ENCODE data around the gene CCSAP. TPM values are rescaled to one million over a fixed set of nuclear protein-coding genes. Genes with fewer than 3 reads are reported as not detected.

The CCSAP gene
- total RNA-seq, 2 donors from 2014 or later: 2.1 to 2.7 TPM

DNA sequence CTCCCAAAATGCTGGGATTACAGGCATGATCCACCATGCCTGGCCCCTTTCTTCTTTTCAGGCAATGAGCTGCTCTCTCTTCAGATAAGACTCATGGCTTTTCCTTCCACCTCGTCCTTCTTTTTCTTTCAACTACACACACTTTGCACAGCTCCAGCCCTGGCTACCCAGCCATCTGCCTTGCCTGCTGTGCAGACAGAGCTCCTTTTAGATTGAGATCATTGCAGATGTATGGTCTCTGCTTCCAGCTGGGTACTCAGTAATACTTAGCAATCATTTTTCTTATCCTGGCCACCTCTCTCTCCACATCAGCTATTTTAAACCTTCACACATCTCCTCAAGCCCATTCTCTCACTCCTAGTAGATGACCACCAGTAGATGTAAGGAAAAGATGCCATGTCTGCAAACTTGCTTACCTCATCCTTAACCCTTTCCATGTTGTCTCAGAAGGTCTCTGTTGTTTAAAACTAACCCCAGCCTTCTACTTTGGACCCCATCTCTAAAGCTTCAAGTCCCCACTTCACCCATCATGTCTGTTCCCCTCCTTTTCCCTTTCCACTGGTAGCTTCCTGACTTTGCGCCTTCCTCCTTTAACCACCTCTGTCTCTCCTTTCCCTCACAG lies 64.6 kb downstream of the CCSAP start:
- ATAC-seq (no peak), DNase-seq (no peak)
- intact Hi-C loops (cut with DNase I, micrococcal nuclease): no loop called here

DNA sequence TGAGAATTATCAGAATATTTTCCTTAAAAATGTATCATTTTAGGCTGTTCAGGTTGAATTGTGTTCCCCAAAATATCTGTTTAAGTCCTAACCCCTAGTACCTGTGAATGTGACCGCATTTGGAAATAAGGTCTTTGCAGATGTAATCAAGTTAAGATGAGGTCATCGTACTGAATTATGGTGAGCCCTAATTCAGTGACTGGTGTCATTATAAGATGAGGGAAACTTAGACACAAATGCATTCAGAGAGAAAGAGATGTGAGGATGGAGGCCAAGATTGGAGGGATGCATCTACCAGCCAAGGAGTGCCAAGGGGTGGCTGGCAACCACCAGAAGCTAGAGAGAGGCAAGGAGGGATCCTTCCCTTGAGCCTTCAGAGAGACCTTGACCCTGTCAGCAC lies 67.8 kb downstream of the CCSAP start:
- no peak for DNase-seq
- intact Hi-C loops (cut with DNase I, micrococcal nuclease): no loop called here
- no peak for ATAC-seq

DNA sequence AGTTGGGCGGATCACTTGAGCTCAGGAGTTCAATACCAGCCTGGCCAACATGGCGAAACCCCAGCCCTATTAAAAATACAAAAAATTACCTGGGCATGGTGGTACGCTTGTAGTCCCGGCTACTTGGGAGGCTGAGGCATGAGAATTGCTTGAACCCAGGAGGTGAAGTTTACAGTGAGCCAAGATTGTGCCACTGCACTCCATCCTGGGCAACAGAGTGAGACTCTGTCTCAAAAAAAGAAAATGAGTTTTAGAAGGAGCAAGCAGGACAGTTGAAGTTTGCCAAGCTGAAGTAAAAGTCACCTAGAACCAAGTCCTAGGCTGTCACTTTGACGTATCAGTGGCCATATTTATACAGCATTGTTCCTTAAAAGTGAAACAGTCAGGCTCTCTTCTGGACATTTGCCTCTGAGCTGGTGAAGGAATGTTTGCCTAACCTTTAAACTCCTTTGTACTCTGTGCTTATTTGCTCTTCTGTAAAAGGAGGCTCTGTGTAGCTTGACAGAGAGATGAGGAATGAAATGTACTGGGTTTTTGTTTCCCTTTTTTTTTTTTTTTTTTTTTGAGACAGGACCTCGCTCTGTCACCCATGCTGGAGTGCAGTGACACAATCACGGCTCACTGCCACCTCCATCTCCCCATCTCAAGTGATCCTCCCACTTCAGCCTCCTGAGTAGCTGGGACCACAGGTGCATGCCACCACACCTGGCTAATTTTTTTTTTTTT lies 69.2 kb downstream of the CCSAP start:
- DNase-seq: no peak
- ATAC-seq: peak; percentile 67
- intact Hi-C loops (cut with DNase I, micrococcal nuclease): no loop called here

DNA sequence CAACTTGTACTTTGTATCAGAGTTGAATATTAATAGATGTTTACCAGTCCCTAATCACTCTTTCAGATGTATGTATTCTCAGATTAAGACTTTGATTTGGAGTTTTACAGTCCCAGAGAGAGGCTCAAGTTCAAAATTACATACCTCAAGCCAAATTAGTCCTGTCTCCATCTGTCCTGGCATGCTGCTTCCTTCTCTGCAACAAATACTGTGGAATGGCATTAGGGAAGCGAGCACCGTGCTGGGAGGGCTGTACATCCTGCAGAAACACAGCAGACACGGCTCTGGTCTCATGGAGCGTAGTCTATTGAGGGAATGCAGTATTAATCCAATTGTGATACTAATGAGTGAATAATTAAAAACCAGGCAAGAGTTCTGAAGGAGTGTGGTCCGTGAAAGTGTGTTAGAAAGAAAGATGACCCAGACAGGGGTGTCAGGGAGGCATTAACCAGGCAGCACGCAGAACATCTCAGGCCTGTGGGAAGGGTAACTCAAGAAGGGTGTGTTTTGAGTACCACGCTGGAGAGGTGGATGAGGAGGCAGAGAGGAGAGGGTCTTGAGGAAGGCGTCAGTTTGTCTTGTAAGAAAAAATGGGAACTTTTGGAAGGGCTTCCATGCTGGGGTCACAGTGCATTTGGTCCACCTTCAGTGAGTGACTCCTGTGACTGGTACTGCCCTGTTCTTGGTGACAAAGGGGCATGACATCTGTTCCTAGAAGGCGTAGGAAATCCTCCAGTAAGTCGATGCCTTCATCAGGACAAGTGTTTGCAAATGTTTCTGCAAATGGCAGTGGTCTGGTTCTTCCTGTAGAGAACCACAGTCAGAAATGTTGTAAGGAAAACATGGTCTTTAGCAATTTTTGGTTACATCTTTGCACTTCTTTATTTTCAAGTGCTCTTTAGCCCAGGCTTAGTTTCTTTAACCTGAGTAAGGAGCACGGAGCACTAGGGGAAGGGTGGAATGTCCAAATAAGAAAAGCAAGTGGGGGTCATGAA lies 70.4 kb downstream of the CCSAP start:
- DNase-seq: no peak
- intact Hi-C loops (cut with DNase I, micrococcal nuclease): no loop called here
- no peak for ATAC-seq

DNA sequence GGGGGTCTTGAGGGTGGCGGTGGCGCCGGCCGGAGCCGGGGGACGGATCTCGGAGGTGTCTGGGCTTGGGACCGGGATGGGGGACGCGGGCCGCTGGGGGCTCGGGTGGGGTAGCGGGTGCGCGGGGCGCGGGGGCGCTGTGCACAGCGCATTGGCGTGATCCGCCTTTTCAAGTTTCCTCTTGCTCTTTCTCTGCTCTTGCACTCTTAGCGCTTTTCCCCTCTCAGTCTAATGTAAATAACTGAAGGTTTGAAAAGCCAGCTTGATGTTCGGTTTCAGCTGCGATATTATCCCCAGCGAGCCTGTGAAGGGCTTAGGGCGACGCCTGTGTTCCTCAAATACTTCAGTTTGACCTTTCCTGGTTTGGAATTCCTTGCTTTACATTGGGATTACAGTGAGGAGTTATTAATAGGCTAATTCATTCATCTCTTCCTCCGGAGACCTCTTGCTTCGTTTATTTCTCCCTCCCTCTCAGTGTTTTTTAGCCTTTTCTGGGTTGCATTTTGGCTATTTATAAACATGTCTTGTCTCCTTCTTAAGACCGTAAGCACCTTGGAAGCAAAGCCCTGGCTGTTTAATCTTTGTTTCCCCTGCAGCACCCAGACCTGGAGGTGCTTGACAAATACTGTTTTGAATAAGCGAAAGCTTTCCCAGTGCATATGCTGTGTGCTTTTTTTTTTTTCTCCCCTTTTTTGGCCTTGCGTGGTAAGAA lies 71.2 kb downstream of the CCSAP start:
- ATAC-seq (peak; percentile 15), DNase-seq (peak in 1 of 2 donors; percentile 68)
- intact Hi-C loops (cut with DNase I, micrococcal nuclease): no loop called here

Other genes starting within 250 kb of the CCSAP start
- gene RAB4A, start 71.9 kb downstream of the CCSAP start, total RNA-seq: 10 to 100 TPM; 91.1 to 95.7 TPM
- not detected for gene ACTA1, start 91.0 kb upstream of the CCSAP start, total RNA-seq
- 10 to 100 TPM; 18.5 to 23.0 TPM for gene NUP133, start 165.3 kb upstream of the CCSAP start, total RNA-seq
- gene ABCB10, start 215.7 kb upstream of the CCSAP start, total RNA-seq: 10 to 100 TPM; 25.4 to 28.4 TPM